ENCODE results near the gene FABP3. TPM values are rescaled to one million over a fixed set of nuclear protein-coding genes. Genes with fewer than 3 reads are reported as not detected.
A peak's percentile ranks its signal among the peaks of the same experiment; 100 is the strongest.

The FABP3 gene
- polyA plus RNA-seq, 2 of the 4 experiments (the other 2 are of a cell fraction): not detected

- TF ChIP-seq, protein P1, sequence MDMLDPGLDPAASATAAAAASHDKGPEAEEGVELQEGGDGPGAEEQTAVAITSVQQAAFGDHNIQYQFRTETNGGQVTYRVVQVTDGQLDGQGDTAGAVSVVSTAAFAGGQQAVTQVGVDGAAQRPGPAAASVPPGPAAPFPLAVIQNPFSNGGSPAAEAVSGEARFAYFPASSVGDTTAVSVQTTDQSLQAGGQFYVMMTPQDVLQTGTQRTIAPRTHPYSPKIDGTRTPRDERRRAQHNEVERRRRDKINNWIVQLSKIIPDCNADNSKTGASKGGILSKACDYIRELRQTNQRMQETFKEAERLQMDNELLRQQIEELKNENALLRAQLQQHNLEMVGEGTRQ (IDR thresholded peaks at IDR 0.05): no peak
- TF ChIP-seq MYC (IDR thresholded peaks at IDR 0.05; ENCODE audit: borderline replicate concordance, low read length): no peak
- TF ChIP-seq CHD2 (IDR thresholded peaks at IDR 0.05; ENCODE audit: low read length, partially characterized antibody): no peak
- no peak for TF ChIP-seq HDAC2 (IDR thresholded peaks at IDR 0.05)
- TF ChIP-seq MAZ (IDR thresholded peaks at IDR 0.05; ENCODE audit: borderline replicate concordance, low read depth, low read length): no peak
- TF ChIP-seq, protein P2, sequence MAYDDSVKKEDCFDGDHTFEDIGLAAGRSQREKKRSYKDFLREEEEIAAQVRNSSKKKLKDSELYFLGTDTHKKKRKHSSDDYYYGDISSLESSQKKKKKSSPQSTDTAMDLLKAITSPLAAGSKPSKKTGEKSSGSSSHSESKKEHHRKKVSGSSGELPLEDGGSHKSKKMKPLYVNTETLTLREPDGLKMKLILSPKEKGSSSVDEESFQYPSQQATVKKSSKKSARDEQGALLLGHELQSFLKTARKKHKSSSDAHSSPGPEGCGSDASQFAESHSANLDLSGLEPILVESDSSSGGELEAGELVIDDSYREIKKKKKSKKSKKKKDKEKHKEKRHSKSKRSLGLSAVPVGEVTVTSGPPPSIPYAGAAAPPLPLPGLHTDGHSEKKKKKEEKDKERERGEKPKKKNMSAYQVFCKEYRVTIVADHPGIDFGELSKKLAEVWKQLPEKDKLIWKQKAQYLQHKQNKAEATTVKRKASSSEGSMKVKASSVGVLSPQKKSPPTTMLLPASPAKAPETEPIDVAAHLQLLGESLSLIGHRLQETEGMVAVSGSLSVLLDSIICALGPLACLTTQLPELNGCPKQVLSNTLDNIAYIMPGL (CRISPR knock-in tag; IDR thresholded peaks at IDR 0.05; ENCODE audit: borderline replicate concordance): no peak
- no peak for TF ChIP-seq MAX (IDR thresholded peaks at IDR 0.05)
- no peak for TF ChIP-seq FOSB (CRISPR knock-in tag; IDR thresholded peaks at IDR 0.05)
- no peak for TF ChIP-seq EP300 (IDR thresholded peaks at IDR 0.05)
- TF ChIP-seq, protein P3, sequence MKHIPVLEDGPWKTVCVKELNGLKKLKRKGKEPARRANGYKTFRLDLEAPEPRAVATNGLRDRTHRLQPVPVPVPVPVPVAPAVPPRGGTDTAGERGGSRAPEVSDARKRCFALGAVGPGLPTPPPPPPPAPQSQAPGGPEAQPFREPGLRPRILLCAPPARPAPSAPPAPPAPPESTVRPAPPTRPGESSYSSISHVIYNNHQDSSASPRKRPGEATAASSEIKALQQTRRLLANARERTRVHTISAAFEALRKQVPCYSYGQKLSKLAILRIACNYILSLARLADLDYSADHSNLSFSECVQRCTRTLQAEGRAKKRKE (CRISPR knock-in tag; IDR thresholded peaks at IDR 0.05; ENCODE audit: low read depth): no peak
- TF ChIP-seq RAD21 (conservative IDR thresholded peaks at IDR 0.05 in 1 of 2, IDR thresholded peaks at IDR 0.05 in 1 of 2): no peak
- no peak for TF ChIP-seq PHF8 (IDR thresholded peaks at IDR 0.05; ENCODE audit: borderline replicate concordance, low read depth)
Measured at GRCh38 chr1:31405578-31406245, 32.8 kb upstream of the FABP3 start (continued).

- DNase-seq (ENCODE audit: low read depth in 1 of 2, low spot score in 1 of 2) (no peak), FAIRE-seq (no peak), ATAC-seq (peak; percentile 26 to 56; a peak in 1 of 6 replicates)
- no peak overlapping the region for H3K27ac ChIP-seq
- H3K4me1 ChIP-seq: 0 out of 3 replicates have a peak, but pooled peaks cover 5% of the 10 kb centered on the region
- ChIA-PET CTCF (interaction anchor here (1.0 kb wide), 1 partner anchor 148 kb away, joined by 3 read pairs; no protein-coding TSS in a partner anchor), POLR2A (no interaction called here)
- H3K9me3 ChIP-seq: no peaks in the 10 kb centered on the region
- no peak overlapping the region for H3K4me2 ChIP-seq
- TF ChIP-seq RAD21 (conservative IDR thresholded peaks at IDR 0.05 in 1 of 2, IDR thresholded peaks at IDR 0.05 in 1 of 2) (no peak), NPAS2 (CRISPR knock-in tag; IDR thresholded peaks at IDR 0.05; ENCODE audit: borderline replicate concordance) (no peak), SREBF2 (IDR thresholded peaks at IDR 0.05) (no peak), CHD2 (IDR thresholded peaks at IDR 0.05; ENCODE audit: low read length, partially characterized antibody) (no peak), TP53 (CRISPR knock-in tag; IDR thresholded peaks at IDR 0.05) (no peak), PHF8 (IDR thresholded peaks at IDR 0.05; ENCODE audit: borderline replicate concordance, low read depth) (no peak), JUNB (IDR thresholded peaks at IDR 0.05) (no peak), HOXB5 (CRISPR knock-in tag; IDR thresholded peaks at IDR 0.05) (no peak), HOXB13 (CRISPR knock-in tag; IDR thresholded peaks at IDR 0.05; ENCODE audit: low read depth) (no peak), HES2 (IDR thresholded peaks at IDR 0.05) (no peak), MAX (IDR thresholded peaks at IDR 0.05) (no peak), FOXS1 (CRISPR knock-in tag; IDR thresholded peaks at IDR 0.05) (no peak), EP300 (IDR thresholded peaks at IDR 0.05) (no peak), E2F6 (IDR thresholded peaks at IDR 0.05; ENCODE audit: borderline replicate concordance, low read depth) (no peak), TFCP2L1 (CRISPR knock-in tag; IDR thresholded peaks at IDR 0.05) (no peak), MAZ (IDR thresholded peaks at IDR 0.05; ENCODE audit: borderline replicate concordance, low read depth, low read length) (no peak), PBX3 (IDR thresholded peaks at IDR 0.05) (no peak), POLR2A (IDR thresholded peaks at IDR 0.05; ENCODE audit: low read length) (no peak)
- TF ChIP-seq, protein P3 (CRISPR knock-in tag; IDR thresholded peaks at IDR 0.05; ENCODE audit: low read depth): no peak
- no peak overlapping the region for H3K4me3 ChIP-seq
- WGBS (ENCODE audit: missing lambda C conversion rate): 43% methylated on average over 2 of the region's 2 CpGs
Measured at GRCh38 chr1:31401241-31401640, 28.4 kb upstream of the FABP3 start.

All from A549 (cell line).